H9 (cell line): ENCODE measurements around the gene ELF5. TPM values are rescaled to one million over a fixed set of nuclear protein-coding genes. Genes with fewer than 3 reads are reported as not detected.

Experiments used
- DNase-seq: peaks from one replicate; pipeline ENCODE4 v3.0.0-alpha.2; 2017
- H2AFZ ChIP-seq: one replicate; pipeline ENCODE4 v1.6.1; 2013; ENCODE audit warnings: mild to moderate bottlenecking, low read length, control low read depth, moderate library complexity
- H2AK5ac ChIP-seq: 2 replicates; pipeline ENCODE4 v1.6.1; 2013; ENCODE audit warnings: low read length, control low read depth, mixed read lengths; ENCODE audit not compliant: insufficient read length
- H2BK120ac ChIP-seq: one replicate; pipeline ENCODE4 v1.6.1; 2013; ENCODE audit warnings: low read depth, mild to moderate bottlenecking, low read length, control low read depth, inconsistent platforms; ENCODE audit not compliant: poor library complexity, severe bottlenecking
- H2BK12ac ChIP-seq: 2 replicates; pipeline ENCODE4 v1.6.1; 2013; ENCODE audit warnings: low read length, control low read depth, mixed read lengths, low read depth; ENCODE audit not compliant: insufficient read length
- H2BK15ac ChIP-seq: 2 replicates; pipeline ENCODE4 v1.6.1; 2013; ENCODE audit warnings: low read depth, low read length, control low read depth
- H2BK20ac ChIP-seq: one replicate; pipeline ENCODE4 v1.6.1; 2013; ENCODE audit warnings: low read depth, mild to moderate bottlenecking, low read length, control low read depth, inconsistent platforms; ENCODE audit not compliant: poor library complexity, severe bottlenecking
- H2BK5ac ChIP-seq: 2 replicates; pipeline ENCODE4 v1.6.1; 2013; ENCODE audit warnings: low read length, control low read depth, mixed read lengths; ENCODE audit not compliant: insufficient read length
- H3K14ac ChIP-seq: 2 replicates; pipeline ENCODE4 v1.6.1; 2013; ENCODE audit warnings: low read length, control low read depth; ENCODE audit not compliant: insufficient read depth
- H3K18ac ChIP-seq: 2 replicates; pipeline ENCODE4 v1.6.1; 2013; ENCODE audit warnings: low read depth, mild to moderate bottlenecking, mixed read lengths, low read length, control low read depth; ENCODE audit not compliant: insufficient read length
- H3K23ac ChIP-seq: 2 replicates; pipeline ENCODE4 v1.6.1; 2013; ENCODE audit warnings: low read length, control low read depth, mixed read lengths, low read depth; ENCODE audit not compliant: insufficient read length
- H3K23me2 ChIP-seq: 2 replicates; pipeline ENCODE4 v1.6.1; 2013; ENCODE audit warnings: low read depth, mild to moderate bottlenecking, mixed read lengths, low read length, control low read depth; ENCODE audit not compliant: insufficient read length, poor library complexity, severe bottlenecking
- H3K27ac ChIP-seq: 2 replicates; pipeline ENCODE4 v1.5.1; 2013; ENCODE audit warnings: low read length, control low read depth, mixed read lengths, low read depth; ENCODE audit not compliant: insufficient read length
- H3K27me3 ChIP-seq: 2 replicates; pipeline ENCODE4 v1.6.1; 2013; ENCODE audit warnings: low read length, control low read depth, inconsistent platforms; ENCODE audit not compliant: insufficient read depth
- H3K4ac ChIP-seq: 2 replicates; pipeline ENCODE4 v1.6.1; 2013; ENCODE audit warnings: low read depth, mild to moderate bottlenecking, control low read depth, inconsistent platforms, low read length, moderate library complexity
- H3K4me1 ChIP-seq: 2 replicates; pipeline ENCODE4 v1.6.1; 2013; ENCODE audit warnings: low read length, control low read depth, inconsistent platforms; ENCODE audit not compliant: insufficient read depth
- H3K4me2 ChIP-seq: 2 replicates; pipeline ENCODE4 v1.6.1; 2013; ENCODE audit warnings: low read length, control low read depth, mixed read lengths; ENCODE audit not compliant: insufficient read length, insufficient read depth
- H3K56ac ChIP-seq: 2 replicates; pipeline ENCODE4 v1.6.1; 2013; ENCODE audit warnings: low read depth, mild to moderate bottlenecking, mixed read lengths, low read length, control low read depth; ENCODE audit not compliant: insufficient read length
- H3K79me1 ChIP-seq: 2 replicates; pipeline ENCODE4 v1.6.1; 2013; ENCODE audit warnings: low read depth, mild to moderate bottlenecking, moderate library complexity, low read length, control low read depth, inconsistent platforms; ENCODE audit not compliant: insufficient read depth, poor library complexity, severe bottlenecking
- H3K79me2 ChIP-seq: 2 replicates; pipeline ENCODE4 v1.6.1; 2013; ENCODE audit warnings: low read length, control low read depth, inconsistent platforms; ENCODE audit not compliant: insufficient read depth
- H3K9ac ChIP-seq: 2 replicates; pipeline ENCODE4 v1.6.1; 2013; ENCODE audit warnings: low read length, control low read depth, mixed read lengths; ENCODE audit not compliant: insufficient read length; ENCODE audit errors: extremely low read depth
- H3K9me3 ChIP-seq: one replicate; pipeline ENCODE4 v1.6.1; 2013; ENCODE audit warnings: low read depth, low read length, inconsistent platforms; ENCODE audit not compliant: control insufficient read depth
- H3T11ph ChIP-seq: one replicate; pipeline ENCODE4 v1.6.1; 2013; ENCODE audit warnings: mild to moderate bottlenecking, low read length, control low read depth, inconsistent platforms
- H4K20me1 ChIP-seq: one replicate; pipeline ENCODE4 v1.6.1; 2013; ENCODE audit not compliant: control insufficient read depth, insufficient read length, insufficient read depth
- H4K5ac ChIP-seq: 2 replicates; pipeline ENCODE4 v1.6.1; 2013; ENCODE audit warnings: low read depth, mild to moderate bottlenecking, mixed read lengths, low read length, control low read depth; ENCODE audit not compliant: insufficient read length
- H4K8ac ChIP-seq: replicated peaks from 2 replicates; pipeline ENCODE4 v1.6.1; 2013; ENCODE audit warnings: low read length, control low read depth, mixed read lengths, low read depth; ENCODE audit not compliant: insufficient read length
- H4K91ac ChIP-seq: 2 replicates; pipeline ENCODE4 v1.6.1; 2013; ENCODE audit warnings: low read depth, mild to moderate bottlenecking, moderate library complexity, mixed read lengths, low read length, control low read depth; ENCODE audit not compliant: insufficient read length
- H3K27ac Mint-ChIP-seq, 3 experiments: 2 replicates in 2 of 3; 3 replicates in 1 of 3; pipeline ENCODE4 v1.8.0; 2020 to 2021; ENCODE audit warnings: mixed read lengths in 3 of 3, mild to moderate bottlenecking in 1 of 3, moderate library complexity in 1 of 3
- H3K27me3 Mint-ChIP-seq: 2 replicates; pipeline ENCODE4 v1.8.0; 2021; ENCODE audit warnings: low read depth, mild to moderate bottlenecking, moderate library complexity, mixed read lengths
- H3K36me3 Mint-ChIP-seq, 3 experiments: 2 replicates in 2 of 3; 3 replicates in 1 of 3; pipeline ENCODE4 v1.8.0; 2020 to 2021; ENCODE audit warnings: low read depth in 3 of 3, mixed read lengths in 3 of 3; ENCODE audit not compliant: insufficient read depth in 1 of 3
- H3K4me1 Mint-ChIP-seq, 2 experiments: 2 replicates each; pipeline ENCODE4 v1.8.0; 2020; ENCODE audit warnings: mixed read lengths in 2 of 2
- H3K4me3 Mint-ChIP-seq, 2 experiments: 2 replicates in 1 of 2; 3 replicates in 1 of 2; pipeline ENCODE4 v1.8.0; 2020 to 2021; ENCODE audit warnings: mild to moderate bottlenecking in 2 of 2, mixed read lengths in 2 of 2, moderate library complexity in 1 of 2
- H3K9me3 Mint-ChIP-seq, 2 experiments: 2 replicates in 1 of 2; 3 replicates in 1 of 2; pipeline ENCODE4 v1.8.0; 2020; ENCODE audit warnings: mild to moderate bottlenecking in 2 of 2, mixed read lengths in 2 of 2, moderate library complexity in 1 of 2
- WGBS: extraction: QIAGEN DNeasy Blood & Tissue Kit; methylation state at CpG from one replicate; pipeline ENCODE4 v1.1.7; 2013; ENCODE audit warnings: missing lambda C conversion rate, low lambda C conversion rate, mixed read lengths; ENCODE audit not compliant: insufficient read length; ENCODE audit errors: extremely low coverage; 5-methylcytosine and 5-hydroxymethylcytosine counted together
- total RNA-seq: library from RNA; stranded (reverse); gene quantifications from 2 replicates; pipeline ENCODE4 v1.2.1, GENCODE V29; 2021
- TF ChIP-seq, protein P1 (sequence below): fragments of 200-600 bp; sonication (generic); conservative IDR thresholded peaks from 3 replicates; pipeline ENCODE4 v1.8.0; 2021; ENCODE audit warnings: antibody characterized with exemption, mild to moderate bottlenecking

ELF5 gene
- total RNA-seq, 1 experiment from 2014 or later = not detected

DNA sequence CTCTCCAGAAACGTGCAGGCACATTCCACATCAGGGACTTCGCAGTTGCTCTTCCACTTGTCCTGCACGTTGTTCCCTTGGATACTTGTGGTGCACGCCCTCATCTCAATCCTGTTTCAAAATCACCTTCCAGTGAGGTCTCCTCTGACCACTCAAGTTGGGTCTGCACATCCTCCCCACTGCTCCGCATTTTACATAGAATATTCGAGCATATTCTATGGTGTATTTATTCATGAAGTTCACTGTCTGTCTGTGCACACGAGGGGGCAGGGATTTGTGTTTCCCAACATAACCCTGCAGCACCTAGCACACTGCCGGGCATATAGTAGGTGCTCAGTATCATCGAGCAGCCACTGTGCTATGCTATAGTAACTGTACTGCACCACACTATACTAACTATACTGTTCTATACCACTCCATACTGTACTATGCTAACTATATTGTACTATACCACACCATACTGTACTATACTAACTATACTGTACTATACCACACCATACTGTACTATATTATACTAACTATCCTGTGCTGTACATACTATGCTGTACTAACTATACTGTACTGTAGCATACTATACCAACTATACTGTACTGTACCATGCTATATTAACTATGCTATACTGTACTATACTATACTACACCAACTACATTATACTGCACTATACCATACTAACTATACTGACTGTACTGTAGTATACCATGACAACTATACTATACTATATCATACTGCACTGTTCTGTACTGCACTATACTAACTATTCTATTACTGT is 30.3 kb downstream of the ELF5 start:
- WGBS = no CpG with 5 or more reads among the region's 9 CpGs
- Histone ChIP-seq H4K91ac (no peak overlapping the region), H3K23ac (no peak overlapping the region)

More for the DNA sequence above, 30.3 kb downstream of the ELF5 start:
- Histone ChIP-seq H2BK5ac (no peak overlapping the region), H2BK120ac (no peak overlapping the region), H3K27ac (no peak overlapping the region), H3K56ac (no peak overlapping the region), H4K8ac (no peak overlapping the region), H2BK12ac (no peak overlapping the region), H3K79me1 (no peaks in the 10 kb centered on the region), H3K14ac (no peak overlapping the region), H3K9me3 (no peaks in the 10 kb centered on the region), H3K23me2 (no peaks in the 10 kb centered on the region), H3K79me2 (no peaks in the 10 kb centered on the region), H3K4ac (no peak overlapping the region), H4K20me1 (no peaks in the 10 kb centered on the region), H3K9ac (no peak overlapping the region), H2BK20ac (no peak overlapping the region), H2AK5ac (no peak overlapping the region), H3K4me2 (no peak overlapping the region), H3K18ac (no peak overlapping the region), H3K4me1 (no peaks in the 10 kb centered on the region), H2AFZ (no peak overlapping the region), H4K5ac (no peak overlapping the region), H2BK15ac (no peak overlapping the region), H3K27me3 (no peaks in the 10 kb centered on the region), H3T11ph (no peak overlapping the region)
- H3K4me3 Mint-ChIP-seq = no peak overlapping the region
- no peaks in the 10 kb centered on the region for H3K36me3 Mint-ChIP-seq
- H3K27ac Mint-ChIP-seq = no peak overlapping the region
- no peak for DNase-seq
- H3K9me3 Mint-ChIP-seq = no peaks in the 10 kb centered on the region
- TF ChIP-seq, protein P1, sequence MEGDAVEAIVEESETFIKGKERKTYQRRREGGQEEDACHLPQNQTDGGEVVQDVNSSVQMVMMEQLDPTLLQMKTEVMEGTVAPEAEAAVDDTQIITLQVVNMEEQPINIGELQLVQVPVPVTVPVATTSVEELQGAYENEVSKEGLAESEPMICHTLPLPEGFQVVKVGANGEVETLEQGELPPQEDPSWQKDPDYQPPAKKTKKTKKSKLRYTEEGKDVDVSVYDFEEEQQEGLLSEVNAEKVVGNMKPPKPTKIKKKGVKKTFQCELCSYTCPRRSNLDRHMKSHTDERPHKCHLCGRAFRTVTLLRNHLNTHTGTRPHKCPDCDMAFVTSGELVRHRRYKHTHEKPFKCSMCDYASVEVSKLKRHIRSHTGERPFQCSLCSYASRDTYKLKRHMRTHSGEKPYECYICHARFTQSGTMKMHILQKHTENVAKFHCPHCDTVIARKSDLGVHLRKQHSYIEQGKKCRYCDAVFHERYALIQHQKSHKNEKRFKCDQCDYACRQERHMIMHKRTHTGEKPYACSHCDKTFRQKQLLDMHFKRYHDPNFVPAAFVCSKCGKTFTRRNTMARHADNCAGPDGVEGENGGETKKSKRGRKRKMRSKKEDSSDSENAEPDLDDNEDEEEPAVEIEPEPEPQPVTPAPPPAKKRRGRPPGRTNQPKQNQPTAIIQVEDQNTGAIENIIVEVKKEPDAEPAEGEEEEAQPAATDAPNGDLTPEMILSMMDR = no peak
- H3K4me1 Mint-ChIP-seq = peaks cover 0 to 7% of the 10 kb centered on the region in 2 experiments; a peak in 2 of 4 replicates
- peaks cover 2% of the 10 kb centered on the region; the same call in 1 of the 2 replicates for H3K27me3 Mint-ChIP-seq
